Measurements from ENCODE around the gene ARHGAP23. TPM values are rescaled to one million over a fixed set of nuclear protein-coding genes. Genes with fewer than 3 reads are reported as not detected.

The ARHGAP23 gene
- total RNA-seq, 1 experiment from 2014 or later: 97.9 TPM

GRCh38 chr17:38544839-38545209, 116.6 kb downstream of the ARHGAP23 start:
- H3K4me3 Mint-ChIP-seq: no peak overlapping the region
- Histone ChIP-seq H3K56ac (ENCODE audit: insufficient read length, low read depth, low read length) (no peak overlapping the region), H3K23ac (ENCODE audit: insufficient read length, low read depth, low read length) (no peak overlapping the region), H2BK15ac (ENCODE audit: low read depth, low read length) (no peak overlapping the region), H3K9me3 (ENCODE audit: control insufficient read depth, low read depth, low read length) (no peaks in the 10 kb centered on the region), H3T11ph (ENCODE audit: low read length) (no peak overlapping the region), H2BK120ac (ENCODE audit: low read depth, low read length, poor library complexity, severe bottlenecking) (no peak overlapping the region), H3K79me1 (ENCODE audit: insufficient read depth, low read depth, low read length, poor library complexity, severe bottlenecking) (no peaks in the 10 kb centered on the region), H3K27me3 (ENCODE audit: insufficient read depth, low read length) (no peaks in the 10 kb centered on the region), H3K27ac (ENCODE audit: insufficient read length, low read depth, low read length) (no peak overlapping the region), H4K20me1 (ENCODE audit: control insufficient read depth, insufficient read depth, insufficient read length) (no peaks in the 10 kb centered on the region), H2BK12ac (ENCODE audit: insufficient read length, low read depth, low read length) (no peak overlapping the region), H3K9ac (ENCODE audit: extremely low read depth, insufficient read length, low read length) (no peak overlapping the region), H3K23me2 (ENCODE audit: insufficient read length, low read depth, low read length, poor library complexity, severe bottlenecking) (no peaks in the 10 kb centered on the region), H3K4ac (ENCODE audit: low read depth, low read length) (no peak overlapping the region), H3K18ac (ENCODE audit: insufficient read length, low read depth, low read length) (no peak overlapping the region), H4K91ac (ENCODE audit: insufficient read length, low read depth, low read length) (no peak overlapping the region), H3K4me1 (ENCODE audit: insufficient read depth, low read length) (no peaks in the 10 kb centered on the region), H3K14ac (ENCODE audit: insufficient read depth, low read length) (no peak overlapping the region), H4K5ac (ENCODE audit: insufficient read length, low read depth, low read length) (no peak overlapping the region), H3K4me2 (ENCODE audit: insufficient read depth, insufficient read length, low read length) (no peak overlapping the region), H2AFZ (ENCODE audit: low read length) (no peak overlapping the region), H2BK5ac (ENCODE audit: insufficient read length, low read length) (no peak overlapping the region), H2AK5ac (ENCODE audit: insufficient read length, low read length) (no peak overlapping the region), H3K79me2 (ENCODE audit: insufficient read depth, low read length) (no peaks in the 10 kb centered on the region), H2BK20ac (ENCODE audit: low read depth, low read length, poor library complexity, severe bottlenecking) (no peak overlapping the region), H4K8ac (replicated peaks; ENCODE audit: insufficient read length, low read depth, low read length) (no peak overlapping the region)
- peaks cover 20 to 40% of the 10 kb centered on the region in 2 experiments for H3K4me1 Mint-ChIP-seq
- H3K9me3 Mint-ChIP-seq: no peaks in the 10 kb centered on the region
- H3K27me3 Mint-ChIP-seq (ENCODE audit: low read depth): peaks cover 9% of the 10 kb centered on the region
- no peaks in the 10 kb centered on the region; a peak in 2 of 7 replicates for H3K36me3 Mint-ChIP-seq (ENCODE audit: insufficient read depth in 1 of 3, low read depth in 3 of 3)
- peak; percentile 44; the same call in 2 of the 3 replicates for TF ChIP-seq CTCF (conservative IDR thresholded peaks at IDR 0.05)
- WGBS (ENCODE audit: extremely low coverage, insufficient read length, low lambda C conversion rate): no CpG with 5 or more reads among the region's 7 CpGs
- H3K27ac Mint-ChIP-seq: no peak overlapping the region
- peak; percentile 69 for DNase-seq
